Measurements from ENCODE around the gene CLEC4M.
"Not testable (repeated sequence)": the region's sequence is repeated elsewhere in the genome, so short reads cannot be mapped to it uniquely, and the experiment has no call there.

The CLEC4M gene

DNA sequence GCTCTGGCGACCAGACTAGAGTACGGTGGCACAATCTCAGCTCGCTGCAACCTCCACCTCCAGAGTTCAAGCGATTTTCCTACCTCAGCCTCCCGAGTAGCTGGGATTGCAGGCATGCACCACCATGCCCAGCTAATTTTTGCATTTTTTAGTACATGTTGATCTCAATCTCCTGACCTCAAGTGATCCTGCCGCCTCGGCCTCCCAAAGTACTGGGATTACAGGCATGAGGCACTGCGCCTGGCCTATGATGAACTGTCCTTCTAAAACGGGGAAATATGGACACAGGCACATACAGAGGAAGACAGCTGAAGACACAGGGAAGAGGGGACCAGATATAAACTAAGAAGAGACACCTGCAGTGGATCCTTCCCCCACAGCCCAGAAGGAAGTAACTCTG is 12.7 kb downstream of the CLEC4M start:
- DNase-seq (ENCODE audit: low spot score), result no peak

DNA sequence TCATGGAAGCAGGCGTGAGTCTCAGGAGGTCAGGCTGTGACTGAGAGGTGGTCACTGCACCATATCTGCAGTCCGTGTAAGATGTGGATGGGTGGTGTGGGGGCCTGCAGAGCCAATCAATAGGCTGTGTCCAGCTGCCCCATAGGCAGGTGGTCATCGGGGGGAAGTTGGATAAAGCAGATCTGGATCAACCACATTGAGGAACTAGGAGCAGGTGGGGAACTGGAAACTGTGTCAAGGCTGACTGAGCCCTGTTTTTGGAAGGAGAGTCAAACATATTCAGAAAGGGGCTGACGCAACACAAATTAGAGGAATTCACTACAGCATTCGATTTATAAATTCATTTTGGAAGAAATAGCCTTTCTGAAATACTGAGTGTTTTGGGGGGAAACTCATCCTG is 15.0 kb downstream of the CLEC4M start:
- no peak for DNase-seq (ENCODE audit: low spot score)

DNA sequence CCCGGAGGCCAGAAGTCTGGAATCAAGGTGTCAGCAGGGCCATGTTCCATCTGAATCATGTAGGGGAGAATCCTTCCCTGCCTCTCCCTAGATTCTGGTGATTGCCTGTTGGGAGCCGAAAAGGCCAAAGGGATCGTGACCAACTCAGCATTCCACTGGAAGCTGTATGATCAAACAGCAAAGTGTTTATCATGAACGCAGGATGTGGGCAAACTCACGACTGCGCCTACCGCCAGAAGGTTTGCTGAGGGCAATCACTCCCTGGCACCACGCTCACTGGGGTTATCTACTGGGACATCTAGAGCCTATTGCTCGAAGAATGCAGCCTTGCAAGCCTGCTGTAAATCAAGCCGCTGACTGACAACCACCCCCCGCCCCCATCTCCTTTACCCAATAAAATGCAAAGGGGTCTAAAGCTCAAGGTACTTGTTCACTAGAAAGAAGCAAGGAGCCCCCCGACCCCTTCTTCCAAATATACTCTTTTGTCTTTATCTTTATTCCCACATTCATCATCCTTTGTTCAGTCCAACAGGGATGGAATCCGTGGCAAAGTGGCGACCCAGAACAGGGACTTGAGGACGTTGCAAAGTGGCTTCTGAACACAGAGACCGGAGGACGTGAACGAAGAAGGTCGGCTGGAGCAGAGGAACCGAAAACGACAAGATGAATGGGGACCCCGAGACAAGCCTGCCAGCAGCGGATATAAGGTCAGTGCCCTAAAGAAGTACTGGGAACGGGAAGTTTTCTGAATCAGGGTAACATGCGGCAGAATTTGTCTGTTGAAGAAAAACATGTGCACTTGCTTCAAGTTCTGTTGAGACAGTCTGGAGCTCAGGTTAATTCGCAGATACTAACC is 16.8 kb downstream of the CLEC4M start:
- no peak for DNase-seq (ENCODE audit: low spot score)

DNA sequence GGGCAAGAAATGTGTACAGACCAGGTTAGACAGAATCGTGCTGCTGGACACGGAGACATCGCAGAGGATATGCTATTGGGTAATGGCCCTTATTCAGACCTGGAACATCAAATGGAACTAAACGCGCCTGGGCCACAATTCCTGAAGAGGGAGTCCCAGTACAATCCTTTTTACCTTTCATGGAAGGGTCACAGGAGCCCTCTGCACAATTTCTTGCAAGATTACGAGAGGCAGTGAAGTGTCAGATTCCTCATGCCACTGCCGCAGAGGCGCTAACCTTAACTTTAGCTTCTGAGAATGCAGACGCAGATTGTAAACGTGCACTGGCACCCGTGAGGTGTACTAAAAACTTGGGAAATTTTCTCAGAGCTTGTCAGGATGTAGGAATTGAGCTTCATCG is 18.1 kb downstream of the CLEC4M start:
- DNase-seq (ENCODE audit: low spot score), result no peak

DNA sequence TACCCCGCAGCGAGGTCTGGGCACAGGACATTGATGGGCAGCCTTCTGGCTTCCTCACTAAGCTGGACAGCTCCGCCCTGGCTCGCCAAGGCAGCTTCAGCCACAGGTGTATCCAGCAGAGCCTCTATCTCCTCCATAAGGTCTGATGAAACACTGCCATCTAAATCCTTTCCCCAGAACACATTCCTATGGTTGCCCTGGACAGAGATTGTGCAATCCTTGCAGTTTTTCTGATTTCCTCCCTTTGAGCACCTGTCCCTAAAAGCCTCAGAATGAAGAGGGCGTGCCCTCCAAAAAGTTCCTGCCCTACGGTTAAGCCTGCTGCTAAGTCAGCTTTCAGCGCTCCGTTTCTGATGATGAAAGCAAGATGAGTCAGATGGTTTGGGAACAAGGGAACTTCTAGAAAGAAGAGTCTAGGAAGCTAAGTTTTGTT is 21.0 kb downstream of the CLEC4M start:
- peak; percentile 50 for DNase-seq (ENCODE audit: low spot score)

DNA sequence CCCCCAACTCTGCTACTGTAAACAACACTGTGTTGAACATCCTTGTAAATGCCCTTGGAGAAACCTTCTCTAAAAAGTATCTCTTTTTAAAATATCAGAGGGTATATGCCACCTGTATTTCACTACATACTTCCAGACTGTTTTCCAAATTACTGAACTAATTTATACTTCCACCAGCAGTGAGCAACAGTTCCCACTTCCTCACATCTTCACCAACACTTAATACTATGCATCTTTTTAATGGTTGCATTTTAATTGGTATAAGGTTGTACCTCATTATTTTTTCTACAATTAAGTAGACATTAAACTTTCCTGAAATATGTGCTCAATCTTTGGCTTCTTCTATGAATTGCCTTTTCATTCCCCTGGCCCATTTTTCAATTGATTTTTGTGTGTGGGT is 21.8 kb downstream of the CLEC4M start:
- no peak for DNase-seq (ENCODE audit: low spot score)

DNA sequence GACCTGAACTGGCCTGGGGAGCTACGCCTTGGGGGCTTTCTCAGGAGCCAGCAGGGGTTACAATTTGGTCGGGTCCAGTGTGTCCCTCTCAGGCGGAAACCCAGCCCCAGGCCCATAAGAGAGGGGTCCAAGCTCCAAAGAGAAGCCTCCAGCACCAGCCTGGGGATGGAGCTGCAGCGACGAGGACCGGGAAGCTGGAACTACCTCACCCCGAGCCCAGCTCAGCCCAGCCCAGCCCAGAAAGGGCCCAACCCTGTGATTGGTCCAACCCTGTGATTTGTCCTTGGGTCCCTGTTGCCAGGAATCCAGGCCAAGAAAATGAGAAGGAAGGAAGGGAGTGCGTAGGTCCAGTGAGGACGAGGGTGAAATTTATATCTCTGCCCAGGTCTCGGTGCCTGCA is 24.1 kb downstream of the CLEC4M start:
- DNase-seq (ENCODE audit: low spot score), result no peak

DNA sequence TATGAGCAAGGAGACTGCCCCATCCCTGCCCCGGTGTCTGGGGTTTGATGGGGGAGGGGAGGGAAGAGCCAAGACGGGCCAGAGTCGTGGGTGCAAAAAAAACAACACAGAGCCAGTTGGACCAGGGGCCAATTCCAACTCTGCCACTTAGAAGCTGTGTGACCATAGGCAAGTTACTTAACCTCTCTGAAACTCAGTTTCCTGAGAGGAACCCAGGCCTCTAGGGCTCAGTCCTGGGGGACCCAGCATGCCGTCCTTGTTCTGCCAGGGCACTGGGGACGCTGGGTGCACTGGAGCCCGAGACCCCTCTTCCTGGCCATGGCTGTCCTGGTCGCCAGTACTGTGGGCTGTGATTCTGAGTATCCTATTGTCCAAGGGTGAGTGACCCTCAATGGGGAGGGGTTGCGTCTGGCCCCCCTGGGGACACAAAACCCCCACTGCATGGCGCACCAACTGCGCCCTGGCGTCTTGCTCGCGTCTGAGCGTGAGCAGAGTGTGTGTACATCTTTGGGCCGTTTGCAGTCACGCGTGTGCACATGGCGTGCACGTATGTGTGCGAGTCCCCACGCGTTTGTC is 24.6 kb downstream of the CLEC4M start:
- no peak for DNase-seq (ENCODE audit: low spot score)

DNA sequence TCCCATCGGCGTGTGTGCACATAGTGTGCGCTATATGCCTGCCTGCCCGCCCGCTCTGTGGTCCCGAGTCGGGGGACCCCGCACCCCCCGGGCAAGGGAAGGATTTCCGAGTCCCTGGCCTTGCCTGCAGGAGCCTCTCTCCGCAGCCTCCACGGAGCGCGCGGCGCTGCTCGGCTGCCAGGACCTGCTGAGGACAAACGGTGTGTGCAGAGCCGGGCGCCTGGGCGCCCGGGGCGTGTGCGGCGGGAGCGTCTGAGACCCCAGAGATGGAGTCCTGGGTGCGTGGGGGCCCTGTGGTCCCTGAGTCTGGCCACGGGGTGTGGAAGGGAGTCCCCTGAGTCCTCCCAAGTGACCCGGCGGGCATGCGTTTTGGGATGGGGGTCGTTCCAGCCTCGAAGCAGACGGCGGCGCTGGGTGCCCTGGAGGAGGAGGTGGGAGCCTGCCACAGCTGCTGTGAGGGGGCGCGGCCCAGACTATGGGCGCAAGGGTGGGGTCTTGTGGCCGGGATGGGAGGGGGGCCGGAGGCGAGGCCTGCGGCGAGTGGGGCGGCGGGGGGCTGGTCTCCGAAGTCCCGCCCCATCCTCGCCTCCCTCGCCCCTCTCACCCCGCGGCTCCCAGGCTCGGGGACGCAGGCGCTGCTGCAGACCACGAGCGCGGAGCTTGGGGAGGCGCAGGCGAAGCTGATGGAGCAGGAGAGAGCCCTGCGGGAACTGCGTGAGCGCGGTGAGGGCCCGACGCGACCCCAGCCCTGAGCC is 25.3 kb downstream of the CLEC4M start:
- DNase-seq (ENCODE audit: low spot score), result no peak

DNA sequence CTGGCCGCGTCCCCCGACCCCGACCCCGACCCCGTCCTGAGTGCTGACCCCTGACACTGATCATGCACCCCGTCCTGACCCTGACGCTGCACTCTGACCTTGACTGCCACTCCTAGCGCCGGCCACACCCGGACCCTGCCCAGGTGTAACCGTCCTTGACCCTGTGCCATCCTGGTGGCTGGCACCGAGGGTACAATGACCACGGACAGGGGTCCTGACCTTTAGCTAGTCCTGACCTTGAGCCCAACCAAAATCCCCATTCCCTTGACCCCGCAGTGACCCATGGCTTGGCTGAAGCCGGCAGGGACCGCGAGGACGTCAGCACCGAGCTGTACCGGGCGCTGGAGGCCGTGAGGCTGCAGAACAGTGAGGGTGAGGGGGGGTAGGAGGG is 25.9 kb downstream of the CLEC4M start:
- no peak for DNase-seq (ENCODE audit: low spot score)

DNA sequence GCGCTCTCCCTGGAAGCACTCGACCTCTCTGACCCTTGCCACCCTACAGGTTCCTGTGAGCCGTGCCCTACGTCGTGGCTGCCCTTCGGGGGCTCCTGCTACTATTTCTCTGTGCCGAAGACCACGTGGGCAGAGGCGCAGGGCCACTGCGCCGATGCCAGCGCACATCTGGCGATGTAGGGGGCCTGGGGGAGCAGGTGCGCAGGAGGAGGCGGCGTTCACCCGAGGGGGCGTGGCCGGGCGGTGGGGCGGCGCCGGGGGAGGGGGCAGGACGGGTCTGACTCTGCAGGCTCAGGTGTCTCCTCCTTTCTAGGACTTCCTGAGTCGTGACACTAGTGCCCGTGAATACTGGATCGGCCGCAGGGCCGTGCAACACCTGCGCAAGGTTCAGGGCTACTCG is 26.4 kb downstream of the CLEC4M start:
- DNase-seq (ENCODE audit: low spot score), result no peak

DNA sequence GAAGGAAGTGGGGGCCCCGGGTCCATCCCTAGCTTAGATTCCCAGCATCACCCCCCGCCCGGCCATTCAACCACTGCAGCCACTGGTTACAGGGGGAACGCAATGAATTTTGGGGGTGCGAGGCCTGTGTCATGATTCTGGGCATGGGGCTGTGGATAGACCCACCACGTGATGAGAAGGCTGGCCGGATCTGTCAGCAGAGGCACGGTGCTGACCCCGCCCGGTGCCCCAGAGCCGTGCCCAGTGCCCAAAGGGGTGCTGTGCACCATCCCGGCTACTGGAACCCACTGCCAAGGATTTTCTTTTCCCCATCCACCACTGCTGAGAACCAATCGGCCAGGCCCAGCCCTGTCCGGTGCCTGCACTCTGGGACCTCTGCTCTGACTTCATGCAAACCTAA is 27.4 kb downstream of the CLEC4M start:
- no peak for DNase-seq (ENCODE audit: low spot score)

DNA sequence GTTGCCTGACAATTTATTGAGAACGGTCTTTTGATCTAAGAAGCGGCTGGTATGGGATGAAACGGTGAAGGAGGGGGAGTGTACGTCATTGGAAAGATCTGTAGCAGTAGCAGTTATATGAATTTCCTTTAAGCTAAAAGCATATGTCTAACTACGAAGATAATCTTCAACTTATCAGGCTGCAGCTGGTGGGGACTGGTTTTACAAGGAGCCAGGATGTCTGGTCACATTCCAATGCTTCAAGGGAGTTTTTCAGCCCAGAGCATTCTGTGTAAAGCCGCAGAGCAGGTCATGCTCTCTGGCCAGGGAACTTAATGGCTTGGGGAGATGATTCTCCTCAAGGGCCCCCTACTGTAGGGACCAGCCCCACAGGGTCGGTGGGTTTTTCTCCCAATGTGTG is 29.2 kb downstream of the CLEC4M start:
- no peak for DNase-seq (ENCODE audit: low spot score)

DNA sequence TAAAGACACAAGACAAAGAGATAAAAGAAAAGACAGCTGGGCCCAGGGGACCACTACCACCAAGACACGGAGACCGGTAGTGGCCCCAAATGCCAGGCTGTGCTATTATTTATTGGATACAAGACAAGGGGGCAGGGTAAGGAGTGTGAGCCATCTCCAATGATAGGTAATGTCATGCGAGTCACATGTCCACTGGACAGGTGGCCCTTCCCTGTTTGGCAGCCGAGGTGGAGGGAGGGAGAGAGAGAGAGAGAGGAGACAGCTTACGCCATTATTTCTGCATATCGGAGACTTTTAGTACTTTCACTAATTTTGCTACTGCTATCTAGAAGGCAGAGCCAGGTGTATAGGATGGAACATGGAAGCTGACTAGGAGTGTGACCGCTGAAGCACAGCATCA is 29.7 kb downstream of the CLEC4M start:
- not testable (repeated sequence) for DNase-seq (ENCODE audit: low spot score)

DNA sequence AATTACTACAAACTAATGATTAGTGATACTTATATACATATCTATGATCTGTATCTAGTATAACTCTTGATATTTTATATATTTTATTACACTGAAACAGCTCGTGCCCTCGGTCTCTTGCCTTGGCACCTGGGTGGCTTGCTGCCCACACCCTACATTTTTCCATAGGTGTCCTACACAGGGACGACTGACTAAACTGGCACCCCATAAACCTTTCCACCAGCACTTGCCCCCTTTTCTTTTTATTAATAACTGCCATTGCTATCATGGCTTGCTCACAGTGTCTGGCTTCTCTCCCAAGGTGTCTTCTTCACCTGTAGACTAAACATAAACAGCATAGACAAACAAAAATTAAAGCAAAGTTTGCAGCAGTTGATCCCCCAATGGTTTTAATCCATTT is 30.4 kb downstream of the CLEC4M start:
- DNase-seq (ENCODE audit: low spot score), result no peak

DNA sequence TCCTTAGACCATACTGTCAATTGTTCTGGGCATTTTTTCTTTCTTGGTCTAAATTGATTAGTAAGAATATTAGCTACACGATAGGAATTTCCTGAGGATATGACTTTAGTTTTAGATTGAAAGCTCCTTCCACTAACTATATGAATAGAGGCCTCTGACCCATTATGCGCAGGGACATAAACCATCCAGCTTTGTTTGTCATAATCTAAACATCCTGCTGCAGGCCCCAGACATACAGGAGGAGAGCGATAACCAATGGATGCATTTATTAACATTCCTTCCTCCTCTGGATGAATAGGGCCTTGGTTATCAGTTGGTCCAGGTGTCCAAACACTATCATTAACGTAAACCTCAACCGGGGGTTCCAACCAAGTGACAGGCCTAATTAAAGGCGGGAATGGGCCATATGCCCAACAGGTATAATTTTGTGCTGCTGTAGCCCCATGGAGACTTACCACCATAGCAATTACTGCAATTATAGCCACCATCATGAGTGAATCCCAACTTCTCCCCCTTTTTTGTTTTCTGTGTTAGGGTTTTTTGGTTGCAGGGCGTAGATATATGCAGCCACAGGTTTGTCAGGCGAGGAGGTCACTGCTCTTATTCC is 32.6 kb downstream of the CLEC4M start:
- DNase-seq (ENCODE audit: low spot score), result no peak

DNA sequence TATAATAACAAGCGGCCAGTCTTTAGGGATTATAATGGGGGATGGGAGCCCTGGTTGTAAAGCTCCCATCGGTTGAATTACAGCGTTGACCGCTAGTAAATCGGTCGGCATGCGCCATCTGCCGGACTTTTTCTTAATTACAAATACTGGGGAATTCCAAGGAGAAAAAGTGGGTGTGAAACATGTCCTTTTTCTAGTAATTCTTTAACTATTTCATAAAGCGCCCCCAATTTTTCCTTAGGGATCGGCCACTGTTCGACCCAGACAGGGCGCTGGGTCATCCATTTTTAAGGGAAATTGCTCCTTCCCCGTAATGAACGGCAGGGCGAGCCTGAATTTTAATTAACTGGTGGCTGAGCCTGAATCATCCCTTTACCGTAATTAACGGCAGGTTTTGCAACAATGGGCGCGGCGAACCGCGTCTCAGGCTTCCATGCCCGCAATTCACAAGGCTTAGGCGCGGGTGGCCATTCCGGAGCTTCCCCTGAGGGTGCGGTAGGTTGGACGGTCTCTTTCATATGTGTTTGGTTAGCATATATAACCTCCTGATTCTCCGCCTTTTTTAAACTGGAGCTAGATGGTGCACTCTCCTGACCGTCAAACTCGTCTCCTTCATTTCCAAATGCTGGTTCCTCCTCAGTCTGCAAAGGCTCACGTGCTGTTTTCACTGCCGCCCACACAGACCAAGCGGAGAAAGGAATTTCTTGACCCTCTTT is 36.8 kb downstream of the CLEC4M start:
- peak; percentile 72 for DNase-seq (ENCODE audit: low spot score)

DNA sequence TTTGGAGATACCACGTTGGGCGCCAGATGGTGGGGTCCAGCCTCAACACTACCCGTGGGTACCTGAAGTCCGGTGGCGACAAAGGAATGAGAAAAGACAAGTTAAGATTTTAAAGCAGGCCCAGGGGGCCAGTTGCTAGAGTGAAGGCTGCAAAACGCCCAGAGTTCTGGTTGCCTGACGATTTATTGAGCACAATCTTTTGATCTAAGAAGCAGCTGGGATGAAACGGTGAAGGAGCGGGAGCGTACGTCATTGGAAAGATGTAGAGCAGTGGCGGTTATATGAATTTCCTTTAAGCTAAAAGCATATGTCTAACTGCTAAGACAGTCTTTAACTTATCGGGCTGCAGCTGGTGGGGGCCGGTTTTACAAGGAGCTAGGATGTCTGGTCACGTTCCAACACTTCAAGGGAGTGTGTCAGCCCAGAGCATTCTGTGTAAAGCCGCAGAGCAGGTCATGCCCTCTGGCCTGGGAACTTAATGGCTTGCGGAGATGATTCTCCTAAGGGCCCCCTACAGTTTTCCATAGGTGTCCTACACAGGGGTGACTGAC is 38.1 kb downstream of the CLEC4M start:
- DNase-seq (ENCODE audit: low spot score), result no peak

DNA sequence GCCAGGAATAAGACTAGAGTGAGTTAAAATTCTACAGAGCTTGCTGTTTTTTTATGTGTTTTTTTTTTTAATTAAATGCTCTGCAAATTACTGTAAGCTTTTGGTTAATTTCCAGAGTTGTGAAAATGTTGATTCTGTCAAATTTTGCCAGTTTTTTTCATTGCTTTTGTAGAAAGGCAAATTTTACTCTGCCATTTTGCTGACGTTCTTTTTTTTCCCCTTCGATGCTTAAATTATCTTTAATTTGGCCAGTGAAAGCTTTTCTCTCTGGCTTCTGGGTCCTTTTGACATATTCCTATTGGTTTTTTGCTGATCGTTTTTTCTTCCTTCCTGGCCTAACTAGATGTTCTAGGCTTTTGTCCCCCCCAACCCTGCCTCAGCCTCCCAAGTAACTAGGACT is 43.2 kb downstream of the CLEC4M start:
- DNase-seq (ENCODE audit: low spot score), result no peak

DNA sequence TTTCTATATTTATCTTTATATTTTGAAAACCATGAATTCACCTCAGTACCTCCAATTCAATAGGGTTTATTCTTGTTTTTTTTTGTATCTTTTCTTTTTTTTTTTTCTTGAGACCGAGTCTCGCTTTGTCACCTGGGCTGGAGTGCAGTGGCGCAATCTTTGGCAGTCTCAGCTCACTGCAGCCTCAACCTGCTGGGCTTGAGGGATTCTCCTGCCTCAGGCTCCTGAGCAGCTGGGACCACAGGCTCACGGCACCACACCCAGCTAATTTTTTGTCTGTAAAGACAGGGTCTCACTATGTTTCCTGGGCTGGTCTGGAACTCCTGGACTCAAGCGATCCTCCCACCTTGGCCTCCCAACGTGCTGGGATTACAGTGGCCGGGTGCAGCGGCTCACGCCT is 43.8 kb downstream of the CLEC4M start:
- DNase-seq (ENCODE audit: low spot score), result no peak

DNA sequence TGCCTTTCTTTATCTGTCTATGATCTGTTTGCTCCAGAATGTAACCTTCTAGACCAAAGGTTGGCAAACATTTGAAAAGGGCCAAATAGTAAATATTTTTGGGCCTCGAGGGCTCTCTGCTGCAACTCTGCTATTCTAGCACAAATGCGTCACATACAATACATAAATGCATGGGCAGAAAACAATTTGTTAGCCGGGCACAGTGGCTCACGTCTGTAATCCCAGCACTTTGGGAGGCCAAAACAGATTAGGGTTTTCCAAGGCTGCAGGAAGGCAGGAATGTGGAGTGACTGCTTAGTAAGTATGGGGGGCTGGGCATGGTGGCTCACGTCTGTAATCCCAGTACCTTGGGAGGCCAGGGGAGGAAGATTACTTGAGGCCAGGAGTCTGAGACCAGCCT is 45.1 kb downstream of the CLEC4M start:
- no peak for DNase-seq (ENCODE audit: low spot score)

DNA sequence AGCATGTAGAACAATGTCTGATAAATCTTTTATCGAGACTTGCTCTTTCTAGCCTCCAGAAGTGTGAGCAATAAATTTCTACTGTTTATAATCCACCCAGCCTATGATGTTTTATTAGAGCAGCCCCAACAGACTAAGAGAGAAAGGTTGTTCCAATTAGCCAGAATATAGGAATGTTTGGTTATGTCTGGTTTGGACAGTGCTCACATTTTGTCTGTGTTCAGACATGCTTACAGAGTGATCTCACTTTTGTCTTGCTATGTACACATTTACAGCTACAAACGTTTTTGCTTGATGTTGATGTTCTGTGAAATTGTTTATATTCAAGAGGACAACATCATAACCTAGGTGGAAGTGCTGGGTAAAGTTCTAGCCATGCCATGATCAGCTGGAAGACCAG is 48.9 kb downstream of the CLEC4M start:
- DNase-seq (ENCODE audit: low spot score), result no peak
